Body of pancreas (tissue), 4 donors: ENCODE measurements around the gene SPOCK1. TPM values are rescaled to one million over a fixed set of nuclear protein-coding genes. Genes with fewer than 3 reads are reported as not detected.

Experiments
- ATAC-seq: fragments of 150-250 bp; one replicate; pipeline ENCODE4 v1.9.1; 2016
- DNase-seq, 4 donors: peaks; one replicate each; pipeline ENCODE4 v3.0.0-alpha.2; 2019
- H3K27ac ChIP-seq, 4 donors: fragments of 200-600 bp; sonication (generic); 1 replicate in 3 of 4; 2 replicates in 1 of 4; pipeline versions ENCODE4 v1.5.1 to v1.6.1; 2016 to 2019; ENCODE audit warnings: mild to moderate bottlenecking in 1 of 4, mixed read lengths in 1 of 4, moderate library complexity in 1 of 4
- H3K27me3 ChIP-seq, 2 donors: fragments of 200-600 bp; sonication (generic); one replicate each; pipeline ENCODE4 v1.6.0; 2016; ENCODE audit warnings: mild to moderate bottlenecking in 1 of 2
- H3K36me3 ChIP-seq, 2 donors: fragments of 200-600 bp; sonication (generic); replicated peaks in 1 of 2; 2 replicates each; pipeline ENCODE4 v1.5.1; 2016; ENCODE audit warnings: low read depth in 2 of 2; ENCODE audit not compliant: insufficient read depth in 1 of 2
- H3K4me1 ChIP-seq: fragments of 200-600 bp; sonication (generic); one replicate; pipeline ENCODE4 v1.6.0; 2016
- H3K4me3 ChIP-seq, 2 donors: fragments of 200-600 bp; sonication (generic); 1 replicate in 1 of 2; 2 replicates in 1 of 2; pipeline ENCODE4 v1.5.1; 2016 to 2019
- H3K9me3 ChIP-seq, 3 donors: fragments of 200-600 bp; sonication (generic); 1 replicate in 2 of 3; 2 replicates in 1 of 3; pipeline ENCODE4 v1.5.1; 2016
- CTCF ChIP-seq, 7 experiments: fragments of 450-650 bp in 4 of 7; fragments of 200-600 bp in 3 of 7; sonication (generic) in 3 of 7; IDR thresholded peaks; one replicate each; pipeline ENCODE4 v1.5.1; 2016 to 2019; ENCODE audit warnings: antibody characterized with exemption in 7 of 7
- POLR2A ChIP-seq, 3 donors: fragments of 450-650 bp; IDR thresholded peaks; one replicate each; pipeline ENCODE4 v1.6.1; 2016; ENCODE audit warnings: antibody characterized with exemption in 3 of 3, mild to moderate bottlenecking in 2 of 3
- WGBS, 2 donors: methylation state at CpG; one replicate each; pipeline ENCODE4 v1.1.5; 2017; 5-methylcytosine and 5-hydroxymethylcytosine counted together
- intact Hi-C: fragments of 100-400 bp; cut with DNase I; formaldehyde crosslinking; loops from one replicate; pipeline ENCODE4 v1.15.1; 2023
- total RNA-seq, 2 donors: library from RNA; depleted of rRNA; stranded (reverse); fragments of >200 nt; gene quantifications; one replicate each; pipeline ENCODE4 v1.1.0, GENCODE V29; 2016

SPOCK1 gene
- total RNA-seq, 2 donors from 2014 or later = 22.4 to 30.6 TPM

GRCh38 chr5:137415231-137415681 lies 83.9 kb downstream of the SPOCK1 start:
- ATAC-seq = no peak
- no peak for DNase-seq
- Histone ChIP-seq H3K27ac (no peak overlapping the region), H3K27me3 (no peaks in the 10 kb centered on the region), H3K36me3 (no peaks in the 10 kb centered on the region), H3K9me3 (no peaks in the 10 kb centered on the region), H3K4me3 (no peak overlapping the region), H3K4me1 (no peaks in the 10 kb centered on the region)
- WGBS, 2 donors = 62 to 77% methylated on average over 2 of the region's 2 CpGs
- TF ChIP-seq POLR2A (IDR thresholded peaks at IDR 0.05) (no peak), CTCF (IDR thresholded peaks at IDR 0.05) (no peak)
- intact Hi-C loops = no loop called here

- no peaks in the 10 kb centered on the region for H3K9me3 ChIP-seq
- TF ChIP-seq CTCF (IDR thresholded peaks at IDR 0.05) (no peak), POLR2A (IDR thresholded peaks at IDR 0.05) (no peak)
- H3K27me3 ChIP-seq = no peaks in the 10 kb centered on the region
- intact Hi-C loops = no loop called here
- H3K27ac ChIP-seq = no peak overlapping the region
- no peaks in the 10 kb centered on the region for H3K4me1 ChIP-seq
- DNase-seq (no peak), ATAC-seq (no peak)
- H3K4me3 ChIP-seq = no peak overlapping the region
- no peaks in the 10 kb centered on the region for H3K36me3 ChIP-seq
- 63 to 68% methylated on average over 1 of the region's 1 CpG for WGBS, 2 donors
These were observed 84.9 kb downstream of the SPOCK1 start for GRCh38 chr5:137414112-137414755.

- intact Hi-C loops = no loop called here
- Histone ChIP-seq H3K4me3 (no peak overlapping the region), H3K4me1 (no peaks in the 10 kb centered on the region), H3K9me3 (no peaks in the 10 kb centered on the region), H3K27me3 (no peaks in the 10 kb centered on the region), H3K27ac (no peak overlapping the region), H3K36me3 (no peaks in the 10 kb centered on the region)
- TF ChIP-seq POLR2A (IDR thresholded peaks at IDR 0.05) (no peak), CTCF (IDR thresholded peaks at IDR 0.05) (no peak)
- DNase-seq (no peak), ATAC-seq (no peak)
- 86 to 100% methylated on average over 1 of the region's 1 CpG for WGBS, 2 donors
These were observed 87.0 kb downstream of the SPOCK1 start for GRCh38 chr5:137412136-137412535.

- H3K9me3 ChIP-seq = no peaks in the 10 kb centered on the region
- no peaks in the 10 kb centered on the region for H3K27me3 ChIP-seq
- intact Hi-C loops = no loop called here
- no peaks in the 10 kb centered on the region for H3K36me3 ChIP-seq
- DNase-seq = no peak
- WGBS, 2 donors = 64% methylated on average over 4 of the region's 4 CpGs
- no peak overlapping the region for H3K27ac ChIP-seq
- no peaks in the 10 kb centered on the region for H3K4me1 ChIP-seq
- no peak overlapping the region for H3K4me3 ChIP-seq
- TF ChIP-seq CTCF (IDR thresholded peaks at IDR 0.05) (no peak), POLR2A (IDR thresholded peaks at IDR 0.05) (no peak)
- no peak for ATAC-seq
These were observed 88.7 kb downstream of the SPOCK1 start for GRCh38 chr5:137410234-137411010.
